HG02678 (cell line): Measurements from ENCODE around the gene CAPG.
"Not testable (repeated sequence)": the region's sequence is repeated elsewhere in the genome, so short reads cannot be mapped to it uniquely, and the experiment has no call there.

Experiments
- ATAC-seq: cut with Tn5 transposase; IDR thresholded peaks from one replicate; pipeline ENCODE4 v1.9.1; 2021; ENCODE audit warnings: mild to moderate bottlenecking, moderate library complexity; ENCODE audit not compliant: unreplicated experiment

Gene CAPG

GRCh38 chr2:85409845-85410583, at the start of gene CAPG:
TSS of gene CAPG (minus strand) at chr2:85410366. CDS start at chr2:85402145, 8,221 bp downstream.
- ATAC-seq: peak; percentile 59

- no peak for ATAC-seq
Measured at GRCh38 chr2:85459771-85460170, 49.6 kb upstream of the CAPG start.

GRCh38 chr2:85458601-85459563, 48.7 kb upstream of the CAPG start:
- no peak for ATAC-seq

GRCh38 chr2:85457877-85458316, 47.7 kb upstream of the CAPG start:
- no peak for ATAC-seq

- no peak for ATAC-seq
Measured at GRCh38 chr2:85457043-85457442, 46.9 kb upstream of the CAPG start.

GRCh38 chr2:85455552-85456090, 45.5 kb upstream of the CAPG start:
- no peak for ATAC-seq

- ATAC-seq: no peak
Measured at GRCh38 chr2:85453571-85453970, 43.4 kb upstream of the CAPG start.

GRCh38 chr2:85452237-85452636, 42.1 kb upstream of the CAPG start:
- no peak for ATAC-seq

- no peak for ATAC-seq
Measured at GRCh38 chr2:85449214-85449588, 39.0 kb upstream of the CAPG start.

- no peak for ATAC-seq
Measured at GRCh38 chr2:85448461-85449213, 38.5 kb upstream of the CAPG start.

GRCh38 chr2:85447222-85447585, 37.0 kb upstream of the CAPG start:
- no peak for ATAC-seq

GRCh38 chr2:85446296-85447221, 36.4 kb upstream of the CAPG start:
- no peak for ATAC-seq

GRCh38 chr2:85445316-85446295, 35.4 kb upstream of the CAPG start:
- no peak for ATAC-seq

- no peak for ATAC-seq
Measured at GRCh38 chr2:85444629-85445172, 34.5 kb upstream of the CAPG start.

GRCh38 chr2:85441864-85442263, 31.7 kb upstream of the CAPG start:
- ATAC-seq: no peak

GRCh38 chr2:85440729-85441128, 30.6 kb upstream of the CAPG start:
- no peak for ATAC-seq

GRCh38 chr2:85439986-85440385, 29.8 kb upstream of the CAPG start:
- ATAC-seq: no peak

- not testable (repeated sequence) for ATAC-seq
Measured at GRCh38 chr2:85439569-85439968, 29.4 kb upstream of the CAPG start.
